Stimulated activated CD4-positive, alpha-beta T cell treated with anti-CD3 and anti-CD28 coated beads, Interleukin-1b, Interleukin-23, amount 100 ng/mL, for 48 hours (primary cell): ENCODE data around the gene ABCA12.

Source experiments
- DNase-seq: peaks from one replicate; pipeline ENCODE4 v3.0.0-alpha.2; 2020

The ABCA12 gene

GRCh38 chr2:215029936-215030335 is 108.5 kb downstream of the ABCA12 start:
- DNase-seq = no peak

GRCh38 chr2:215028231-215028630 is 110.2 kb downstream of the ABCA12 start:
- no peak for DNase-seq

GRCh38 chr2:215027779-215028178 is 110.6 kb downstream of the ABCA12 start:
- no peak for DNase-seq

GRCh38 chr2:215022910-215023309 is 115.5 kb downstream of the ABCA12 start:
- no peak for DNase-seq

GRCh38 chr2:215022418-215022817 is 116.0 kb downstream of the ABCA12 start:
- DNase-seq = no peak

- no peak for DNase-seq
These were observed 118.1 kb downstream of the ABCA12 start for GRCh38 chr2:215020283-215020682.

GRCh38 chr2:215019521-215020145 is 118.8 kb downstream of the ABCA12 start:
- DNase-seq = no peak

GRCh38 chr2:215019085-215019484 is 119.3 kb downstream of the ABCA12 start:
- no peak for DNase-seq

GRCh38 chr2:215015421-215015820 is 123.0 kb downstream of the ABCA12 start:
- DNase-seq = no peak

GRCh38 chr2:215010390-215010789 is 128.0 kb downstream of the ABCA12 start:
- DNase-seq = no peak

- DNase-seq = no peak
These were observed 135.4 kb downstream of the ABCA12 start for GRCh38 chr2:215003001-215003400.

- DNase-seq = no peak
These were observed 135.9 kb downstream of the ABCA12 start for GRCh38 chr2:215002500-215002899.

GRCh38 chr2:215000721-215001120 is 137.7 kb downstream of the ABCA12 start:
- no peak for DNase-seq

- DNase-seq = no peak
These were observed 142.3 kb downstream of the ABCA12 start for GRCh38 chr2:214995926-214996670.

- no peak for DNase-seq
These were observed 143.0 kb downstream of the ABCA12 start for GRCh38 chr2:214995409-214995808.

- no peak for DNase-seq
These were observed 145.5 kb downstream of the ABCA12 start for GRCh38 chr2:214992911-214993310.

GRCh38 chr2:214989187-214989586 is 149.2 kb downstream of the ABCA12 start:
- DNase-seq = no peak

GRCh38 chr2:214987261-214987660 is 151.2 kb downstream of the ABCA12 start:
- DNase-seq = no peak

- no peak for DNase-seq
These were observed 152.8 kb downstream of the ABCA12 start for GRCh38 chr2:214985619-214986018.

GRCh38 chr2:214966420-214966819 is 172.0 kb downstream of the ABCA12 start:
- no peak for DNase-seq

GRCh38 chr2:214960677-214961076 is 177.7 kb downstream of the ABCA12 start:
- DNase-seq = no peak

- DNase-seq = no peak
These were observed 191.5 kb downstream of the ABCA12 start for GRCh38 chr2:214946949-214947348.

GRCh38 chr2:214934006-214934405 is 204.4 kb downstream of the ABCA12 start:
- no peak for DNase-seq

- no peak for DNase-seq
These were observed 233.8 kb downstream of the ABCA12 start for GRCh38 chr2:214904634-214905033.

- no peak for DNase-seq
These were observed 234.2 kb downstream of the ABCA12 start for GRCh38 chr2:214904176-214904575.
